ENCODE measurements around the gene FOXP1. TPM values are rescaled to one million over a fixed set of nuclear protein-coding genes. Genes with fewer than 3 reads are reported as not detected.
A peak's percentile ranks its signal among the peaks of the same experiment; 100 is the strongest.

The FOXP1 gene
- polyA plus RNA-seq, 1 donor (not counting 4 experiments of a cell fraction or from before 2014, with no cell fraction given), result 14.6 TPM

DNA sequence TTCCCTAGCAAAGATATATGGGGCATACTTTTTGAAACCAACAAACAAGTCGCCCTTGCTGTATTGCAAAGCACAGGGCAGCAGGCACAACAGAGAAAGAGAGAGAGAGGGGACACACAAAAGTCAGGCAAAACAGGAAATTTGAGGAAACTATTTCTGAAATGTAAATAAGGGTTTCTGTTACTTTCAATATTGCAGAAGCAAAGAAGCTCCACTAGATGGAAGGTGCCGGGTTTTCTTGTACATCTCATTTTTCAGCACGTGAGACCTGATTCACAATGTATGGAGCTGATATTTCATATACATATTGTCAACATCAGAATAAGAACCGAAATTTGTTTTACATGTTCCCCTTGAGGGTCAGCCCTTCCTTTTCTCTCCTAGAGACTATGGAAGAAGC is 127.4 kb downstream of the FOXP1 start:
- H3K36me3 ChIP-seq (ENCODE audit: control insufficient read depth in 2 of 2, extremely low read depth in 1 of 2, insufficient read depth in 2 of 2, low read length in 2 of 2), result no peaks in the 10 kb centered on the region
- H2AFZ ChIP-seq (ENCODE audit: control insufficient read depth, low read length), result peak overlapping the region; percentile 32
- H3K79me2 ChIP-seq (ENCODE audit: control insufficient read depth, insufficient read depth, low read length), result no peaks in the 10 kb centered on the region
- H3K4me2 ChIP-seq (ENCODE audit: control insufficient read depth, extremely low read depth, insufficient read depth, low read depth, low read length), result no peak overlapping the region
- dilution Hi-C loops (cut with MboI; ENCODE audit: extremely low pct_ligation_motif_present, low sequenced_read_pairs), result no loop called here
- H3K9me3 ChIP-seq (ENCODE audit: control insufficient read depth, low read depth, low read length), result no peaks in the 10 kb centered on the region
- H3K9me1 ChIP-seq (ENCODE audit: control insufficient read depth, extremely low read depth, insufficient read depth, low read length), result no peaks in the 10 kb centered on the region
- H4K20me1 ChIP-seq (ENCODE audit: control insufficient read depth, extremely low read depth, insufficient read depth, low read length), result no peaks in the 10 kb centered on the region
- H3K27me3 ChIP-seq (ENCODE audit: control insufficient read depth, extremely low read depth, insufficient read depth, low read length), result no peaks in the 10 kb centered on the region
- no peak overlapping the region for H3K9ac ChIP-seq (ENCODE audit: control insufficient read depth, extremely low read depth, insufficient read depth, low read length)
- no peak for FAIRE-seq
- TF ChIP-seq, protein P1, sequence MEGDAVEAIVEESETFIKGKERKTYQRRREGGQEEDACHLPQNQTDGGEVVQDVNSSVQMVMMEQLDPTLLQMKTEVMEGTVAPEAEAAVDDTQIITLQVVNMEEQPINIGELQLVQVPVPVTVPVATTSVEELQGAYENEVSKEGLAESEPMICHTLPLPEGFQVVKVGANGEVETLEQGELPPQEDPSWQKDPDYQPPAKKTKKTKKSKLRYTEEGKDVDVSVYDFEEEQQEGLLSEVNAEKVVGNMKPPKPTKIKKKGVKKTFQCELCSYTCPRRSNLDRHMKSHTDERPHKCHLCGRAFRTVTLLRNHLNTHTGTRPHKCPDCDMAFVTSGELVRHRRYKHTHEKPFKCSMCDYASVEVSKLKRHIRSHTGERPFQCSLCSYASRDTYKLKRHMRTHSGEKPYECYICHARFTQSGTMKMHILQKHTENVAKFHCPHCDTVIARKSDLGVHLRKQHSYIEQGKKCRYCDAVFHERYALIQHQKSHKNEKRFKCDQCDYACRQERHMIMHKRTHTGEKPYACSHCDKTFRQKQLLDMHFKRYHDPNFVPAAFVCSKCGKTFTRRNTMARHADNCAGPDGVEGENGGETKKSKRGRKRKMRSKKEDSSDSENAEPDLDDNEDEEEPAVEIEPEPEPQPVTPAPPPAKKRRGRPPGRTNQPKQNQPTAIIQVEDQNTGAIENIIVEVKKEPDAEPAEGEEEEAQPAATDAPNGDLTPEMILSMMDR (optimal IDR thresholded peaks at IDR 0.05 in 1 of 3, IDR thresholded peaks at IDR 0.05 in 1 of 3, conservative IDR thresholded peaks at IDR 0.05 in 1 of 3; ENCODE audit: extremely low read depth in 1 of 3, insufficient read depth in 2 of 3, low read length in 3 of 3), result no peak
- TF ChIP-seq EZH2 (IDR thresholded peaks at IDR 0.05; ENCODE audit: low read length), result no peak
- H3K4me1 ChIP-seq (ENCODE audit: control insufficient read depth, extremely low read depth, insufficient read depth, low read length), result no peaks in the 10 kb centered on the region
- no peak overlapping the region for H3K27ac ChIP-seq (ENCODE audit: control insufficient read depth, insufficient read depth, low read length)
- no peak for DNase-seq (ENCODE audit: low read depth, low spot score)
- H3K4me3 ChIP-seq (ENCODE audit: control insufficient read depth in 2 of 3, extremely low read depth in 1 of 3, insufficient read depth in 2 of 3, low read depth in 1 of 3, low read length in 3 of 3), result no peak overlapping the region

GRCh38 chr3:71454512-71455403 is 128.8 kb downstream of the FOXP1 start:
- DNase-seq (ENCODE audit: low read depth, low spot score), result no peak
- Histone ChIP-seq H2AFZ (ENCODE audit: control insufficient read depth, low read length) (no peak overlapping the region), H3K36me3 (ENCODE audit: control insufficient read depth in 2 of 2, extremely low read depth in 1 of 2, insufficient read depth in 2 of 2, low read length in 2 of 2) (no peaks in the 10 kb centered on the region), H3K9me1 (ENCODE audit: control insufficient read depth, extremely low read depth, insufficient read depth, low read length) (no peaks in the 10 kb centered on the region), H3K79me2 (ENCODE audit: control insufficient read depth, insufficient read depth, low read length) (no peaks in the 10 kb centered on the region), H3K27me3 (ENCODE audit: control insufficient read depth, extremely low read depth, insufficient read depth, low read length) (no peaks in the 10 kb centered on the region), H4K20me1 (ENCODE audit: control insufficient read depth, extremely low read depth, insufficient read depth, low read length) (no peaks in the 10 kb centered on the region), H3K4me1 (ENCODE audit: control insufficient read depth, extremely low read depth, insufficient read depth, low read length) (no peaks in the 10 kb centered on the region), H3K9me3 (ENCODE audit: control insufficient read depth, low read depth, low read length) (no peaks in the 10 kb centered on the region), H3K4me3 (ENCODE audit: control insufficient read depth in 2 of 3, extremely low read depth in 1 of 3, insufficient read depth in 2 of 3, low read depth in 1 of 3, low read length in 3 of 3) (no peak overlapping the region), H3K9ac (ENCODE audit: control insufficient read depth, extremely low read depth, insufficient read depth, low read length) (no peak overlapping the region), H3K4me2 (ENCODE audit: control insufficient read depth, extremely low read depth, insufficient read depth, low read depth, low read length) (no peak overlapping the region), H3K27ac (ENCODE audit: control insufficient read depth, insufficient read depth, low read length) (no peak overlapping the region)
- dilution Hi-C loops (cut with MboI; ENCODE audit: extremely low pct_ligation_motif_present, low sequenced_read_pairs), result no loop called here
- no peak for FAIRE-seq
- TF ChIP-seq, protein P1 (optimal IDR thresholded peaks at IDR 0.05 in 1 of 3, IDR thresholded peaks at IDR 0.05 in 1 of 3, conservative IDR thresholded peaks at IDR 0.05 in 1 of 3; ENCODE audit: extremely low read depth in 1 of 3, insufficient read depth in 2 of 3, low read length in 3 of 3), result no peak
- no peak for TF ChIP-seq EZH2 (IDR thresholded peaks at IDR 0.05; ENCODE audit: low read length)

Data from keratinocyte (primary cell).